ENCODE data around the gene TNFRSF18. TPM values are rescaled to one million over a fixed set of nuclear protein-coding genes. Genes with fewer than 3 reads are reported as not detected.

The TNFRSF18 gene
- polyA plus RNA-seq, 2 of the 4 experiments (the other 2 are of a cell fraction) = not detected

GRCh38 chr1:1202831-1203560, 3.4 kb downstream of the TNFRSF18 start (continued):
- no peak for TF ChIP-seq HES2 (IDR thresholded peaks at IDR 0.05)
- TF ChIP-seq, protein P1, sequence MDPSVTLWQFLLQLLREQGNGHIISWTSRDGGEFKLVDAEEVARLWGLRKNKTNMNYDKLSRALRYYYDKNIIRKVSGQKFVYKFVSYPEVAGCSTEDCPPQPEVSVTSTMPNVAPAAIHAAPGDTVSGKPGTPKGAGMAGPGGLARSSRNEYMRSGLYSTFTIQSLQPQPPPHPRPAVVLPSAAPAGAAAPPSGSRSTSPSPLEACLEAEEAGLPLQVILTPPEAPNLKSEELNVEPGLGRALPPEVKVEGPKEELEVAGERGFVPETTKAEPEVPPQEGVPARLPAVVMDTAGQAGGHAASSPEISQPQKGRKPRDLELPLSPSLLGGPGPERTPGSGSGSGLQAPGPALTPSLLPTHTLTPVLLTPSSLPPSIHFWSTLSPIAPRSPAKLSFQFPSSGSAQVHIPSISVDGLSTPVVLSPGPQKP (IDR thresholded peaks at IDR 0.05; ENCODE audit: low read depth, low read length) = no peak

DNA sequence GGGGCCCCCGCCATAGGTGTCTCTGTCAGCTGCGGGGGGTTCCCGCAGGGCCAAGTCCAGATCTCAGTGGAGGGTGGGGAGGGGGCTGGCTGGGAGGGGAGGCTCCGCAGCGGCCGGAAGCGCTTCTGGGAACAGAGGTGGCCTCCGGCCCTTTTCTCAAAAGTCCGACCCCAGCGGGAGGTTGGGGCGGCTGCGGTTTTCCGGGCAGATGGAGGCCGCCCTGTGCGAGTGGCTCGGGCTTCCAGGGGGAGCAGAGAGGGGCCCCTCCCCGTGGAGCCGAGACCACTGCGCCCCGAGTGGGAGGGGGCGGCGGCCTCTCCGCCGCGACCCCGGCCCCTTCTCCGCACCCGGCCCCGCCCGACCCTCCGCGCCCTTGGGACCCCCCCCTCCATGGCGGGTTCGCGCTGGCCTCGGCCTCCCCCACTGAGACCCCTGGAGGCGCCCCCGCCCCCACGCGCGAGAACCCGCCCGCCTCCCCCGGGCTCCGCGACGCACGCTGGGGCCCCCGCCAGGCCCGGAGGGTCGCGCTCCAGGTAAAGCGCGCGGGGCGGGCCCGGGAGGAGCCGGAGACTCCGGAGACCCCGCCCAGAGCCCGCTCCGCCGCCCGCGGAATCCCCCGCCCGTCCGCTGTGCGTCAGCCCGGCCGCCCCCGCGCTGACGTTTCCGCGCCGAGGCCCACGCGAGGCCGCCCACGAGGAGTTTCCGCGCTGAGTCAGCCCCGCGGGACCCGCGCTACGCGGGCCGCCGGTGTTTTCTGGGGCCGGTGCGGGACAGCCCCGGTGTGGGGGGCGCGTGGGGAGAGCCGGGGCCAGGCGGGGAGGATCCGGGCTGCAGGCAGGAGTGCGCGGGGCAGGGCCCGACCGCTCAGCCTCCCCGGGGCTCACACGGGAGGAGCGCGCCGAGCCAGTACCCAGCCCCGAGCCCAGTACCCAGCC, 5.2 kb downstream of the TNFRSF18 start:
- 63% methylated on average over 10 of the region's 109 CpGs for WGBS (ENCODE audit: missing lambda C conversion rate)
- ChIA-PET POLR2A (interaction anchor here (0.6 kb wide), 1 partner anchor 84 kb away, joined by 4 read pairs; no protein-coding TSS in a partner anchor), CTCF (interaction anchor here (1.2 kb wide), 1 partner anchor 79 kb away, joined by 9 read pairs; no protein-coding TSS in a partner anchor)
- DNase-seq (ENCODE audit: low read depth in 1 of 2, low spot score in 1 of 2) = peak; percentile 35 to 36
- H3K9me3 ChIP-seq = no peaks in the 10 kb centered on the region
- H3K4me3 ChIP-seq = peak overlapping the region; percentile 50
- H3K4me2 ChIP-seq = peak overlapping the region; percentile 95
- ATAC-seq = peak; percentile 51 to 66; a peak in 4 of 6 replicates
- TF ChIP-seq NPAS2 (CRISPR knock-in tag; IDR thresholded peaks at IDR 0.05; ENCODE audit: borderline replicate concordance) (no peak), KDM5A (IDR thresholded peaks at IDR 0.05) (no peak), FOXS1 (CRISPR knock-in tag; IDR thresholded peaks at IDR 0.05) (no peak), ZC3H11A (IDR thresholded peaks at IDR 0.05) (no peak), NR3C1 (IDR thresholded peaks at IDR 0.05) (no peak), JUN (IDR thresholded peaks at IDR 0.05) (no peak), BHLHE40 (IDR thresholded peaks at IDR 0.05; ENCODE audit: low read depth, low read length) (no peak), FOSL2 (IDR thresholded peaks at IDR 0.05) (no peak), FOSL2 (CRISPR knock-in tag; IDR thresholded peaks at IDR 0.05) (no peak), POLR2A (IDR thresholded peaks at IDR 0.05; ENCODE audit: low read length) (no peak), PBX3 (IDR thresholded peaks at IDR 0.05) (no peak)
- TF ChIP-seq, protein P1 (IDR thresholded peaks at IDR 0.05; ENCODE audit: low read depth, low read length) = no peak
- no peaks in the 10 kb centered on the region; the same call in 2 of the 3 replicates for H3K4me1 ChIP-seq
- FAIRE-seq = no peak
- peak overlapping the region; percentile 50 to 85; a peak in 5 of 6 replicates for H3K27ac ChIP-seq

- ATAC-seq (no peak), DNase-seq (ENCODE audit: low read depth in 1 of 2, low spot score in 1 of 2) (no peak), FAIRE-seq (no peak)
- WGBS (ENCODE audit: missing lambda C conversion rate) = 76% methylated on average over 7 of the region's 31 CpGs
- ChIA-PET POLR2A (interaction anchor here (0.6 kb wide), 1 partner anchor 85 kb away, joined by 4 read pairs; no protein-coding TSS in a partner anchor), CTCF (interaction anchor here (1.1 to 1.2 kb wide), 2 partner anchors 10 to 78 kb away, joined by 3 to 9 read pairs; no protein-coding TSS in a partner anchor)
- Histone ChIP-seq H3K9me3 (no peaks in the 10 kb centered on the region), H3K4me1 (no peaks in the 10 kb centered on the region; the same call in 2 of the 3 replicates), H3K4me2 (no peak overlapping the region), H3K4me3 (no peak overlapping the region), H3K27ac (no peak overlapping the region)
- TF ChIP-seq ZNF302 (CRISPR knock-in tag; IDR thresholded peaks at IDR 0.05) = no peak
- TF ChIP-seq PBX3 (IDR thresholded peaks at IDR 0.05) = no peak
- TF ChIP-seq HDAC2 (IDR thresholded peaks at IDR 0.05) = no peak
- no peak for TF ChIP-seq TP53 (CRISPR knock-in tag; IDR thresholded peaks at IDR 0.05)
- TF ChIP-seq FOSB (CRISPR knock-in tag; IDR thresholded peaks at IDR 0.05) = no peak
- no peak for TF ChIP-seq ZFP36 (IDR thresholded peaks at IDR 0.05; ENCODE audit: borderline replicate concordance, partially characterized antibody)
- TF ChIP-seq USF2 (IDR thresholded peaks at IDR 0.05) = no peak
- no peak for TF ChIP-seq HOXB5 (CRISPR knock-in tag; IDR thresholded peaks at IDR 0.05)
- no peak for TF ChIP-seq RCOR1 (IDR thresholded peaks at IDR 0.05; ENCODE audit: low read depth, low read length)
- TF ChIP-seq TFCP2L1 (CRISPR knock-in tag; IDR thresholded peaks at IDR 0.05) = no peak
- TF ChIP-seq BHLHE40 (IDR thresholded peaks at IDR 0.05; ENCODE audit: low read depth, low read length) = no peak
- no peak for TF ChIP-seq CBX2 (IDR thresholded peaks at IDR 0.05; ENCODE audit: borderline replicate concordance, low read depth)
- TF ChIP-seq E2F6 (IDR thresholded peaks at IDR 0.05; ENCODE audit: borderline replicate concordance, low read depth) = no peak
These were observed 6.2 kb downstream of the TNFRSF18 start for GRCh38 chr1:1199961-1200875.
